Hypothalamus (tissue), 51 donors: Measurements from ENCODE around the gene TRHDE.

Experiments used
- DNase-seq, 51 donors: peaks; one replicate each; lab custom pipeline; 2025; lab: John Stamatoyannopoulos, UW

Gene TRHDE

DNA sequence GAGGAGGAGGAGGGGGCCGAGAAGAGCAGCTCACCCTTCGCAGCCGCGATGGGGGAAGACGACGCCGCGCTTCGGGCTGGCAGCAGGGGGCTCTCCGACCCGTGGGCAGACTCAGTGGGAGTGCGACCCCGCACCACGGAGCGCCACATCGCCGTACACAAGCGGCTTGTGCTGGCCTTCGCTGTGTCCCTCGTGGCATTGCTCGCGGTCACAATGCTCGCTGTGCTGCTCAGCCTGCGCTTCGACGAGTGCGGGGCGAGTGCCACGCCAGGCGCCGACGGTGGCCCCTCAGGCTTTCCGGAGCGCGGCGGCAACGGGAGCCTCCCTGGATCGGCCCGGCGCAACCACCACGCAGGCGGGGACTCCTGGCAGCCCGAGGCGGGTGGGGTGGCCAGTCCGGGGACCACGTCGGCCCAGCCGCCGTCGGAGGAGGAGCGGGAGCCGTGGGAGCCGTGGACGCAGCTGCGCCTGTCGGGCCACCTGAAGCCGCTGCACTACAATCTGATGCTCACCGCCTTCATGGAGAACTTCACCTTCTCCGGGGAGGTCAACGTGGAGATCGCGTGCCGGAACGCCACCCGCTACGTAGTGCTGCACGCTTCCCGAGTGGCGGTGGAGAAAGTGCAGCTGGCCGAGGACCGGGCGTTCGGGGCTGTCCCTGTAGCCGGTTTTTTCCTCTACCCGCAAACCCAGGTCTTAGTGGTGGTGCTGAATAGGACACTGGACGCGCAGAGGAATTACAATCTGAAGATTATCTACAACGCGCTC is 745 bp downstream of the TRHDE start:
- peak in 9 of 51 donors; percentile 9 to 42 (median 24) for DNase-seq

DNA sequence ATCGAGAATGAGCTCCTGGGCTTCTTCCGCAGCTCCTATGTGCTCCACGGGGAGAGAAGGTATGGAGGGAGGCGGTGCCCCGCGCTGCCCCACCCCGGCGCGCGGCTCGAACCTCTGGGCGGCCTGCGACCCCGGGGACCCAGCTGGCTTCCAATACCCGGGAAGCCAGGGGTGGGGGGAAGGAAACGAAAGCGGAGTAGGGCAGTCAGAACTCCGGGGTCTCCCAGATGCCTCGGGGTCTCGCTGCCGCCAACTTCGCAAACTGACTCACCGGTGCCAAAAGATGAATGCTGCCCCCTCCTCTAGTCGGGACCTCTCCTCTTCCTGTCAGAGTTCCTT is 1.3 kb downstream of the TRHDE start:
- no peak for DNase-seq

DNA sequence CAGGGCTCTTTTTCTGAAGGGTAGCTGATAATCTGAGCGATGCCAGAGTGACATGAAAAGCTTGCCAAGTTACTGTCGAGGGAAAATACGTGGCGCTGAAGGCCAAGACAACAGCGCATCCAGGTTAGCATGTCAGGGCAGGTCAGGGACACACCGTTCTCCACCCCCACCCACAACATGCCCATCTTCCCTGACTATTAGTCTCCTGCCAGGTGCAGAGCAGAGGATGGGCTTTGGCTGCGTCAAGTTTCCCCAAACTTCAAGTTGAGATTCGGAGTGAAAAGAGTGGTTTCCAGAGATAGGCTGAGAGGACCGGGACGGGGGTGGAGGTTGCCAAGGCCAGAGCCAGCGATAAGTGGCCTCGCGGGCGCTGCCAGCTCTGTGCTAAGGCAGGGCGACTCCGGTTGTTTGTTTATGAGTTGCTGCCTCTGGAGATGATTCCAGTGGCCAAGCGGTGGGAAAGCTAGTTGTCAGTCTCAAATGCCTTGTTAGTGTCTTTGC is 1.7 kb downstream of the TRHDE start:
- DNase-seq, result peak in 5 of 51 donors; percentile 1 to 20 (median 11)

DNA sequence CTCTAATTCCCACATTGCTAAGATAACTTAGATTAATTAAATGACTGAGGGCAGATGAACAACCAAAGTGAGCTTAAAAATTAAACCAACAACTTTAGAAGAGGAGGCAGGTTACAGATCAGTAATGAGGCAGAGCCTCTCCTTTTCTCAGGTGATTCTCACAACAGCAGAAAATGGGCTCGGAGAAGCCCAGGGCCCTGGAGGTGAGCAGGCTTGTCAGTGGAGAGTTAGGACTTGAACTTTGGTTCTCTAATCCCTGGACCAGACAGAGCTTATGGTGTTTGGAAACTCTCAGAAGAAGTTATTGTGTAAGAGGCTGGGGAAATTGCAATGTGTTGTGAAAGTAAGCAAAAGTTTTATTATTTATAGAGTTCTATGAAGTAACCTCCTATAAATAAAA is 2.8 kb downstream of the TRHDE start:
- DNase-seq, result no peak

DNA sequence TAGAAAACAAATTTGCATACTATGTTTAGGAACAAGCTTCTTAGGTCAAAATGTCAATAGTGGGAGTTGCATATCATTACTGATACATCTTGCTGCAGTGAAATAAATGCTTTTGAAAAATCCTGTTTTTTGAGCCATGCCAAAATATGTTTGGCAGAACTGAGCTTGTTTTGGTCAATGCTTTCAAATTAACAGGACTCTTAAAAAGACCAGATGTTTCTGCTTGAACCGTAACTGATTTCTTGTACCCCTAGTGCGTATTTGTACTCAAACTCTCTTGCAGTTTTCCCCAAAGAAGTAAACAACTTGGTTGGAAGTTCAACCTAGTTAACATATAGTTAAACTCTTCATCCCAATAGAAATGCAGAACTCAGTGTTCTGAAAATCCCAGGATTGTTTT is 3.4 kb downstream of the TRHDE start:
- no peak for DNase-seq

DNA sequence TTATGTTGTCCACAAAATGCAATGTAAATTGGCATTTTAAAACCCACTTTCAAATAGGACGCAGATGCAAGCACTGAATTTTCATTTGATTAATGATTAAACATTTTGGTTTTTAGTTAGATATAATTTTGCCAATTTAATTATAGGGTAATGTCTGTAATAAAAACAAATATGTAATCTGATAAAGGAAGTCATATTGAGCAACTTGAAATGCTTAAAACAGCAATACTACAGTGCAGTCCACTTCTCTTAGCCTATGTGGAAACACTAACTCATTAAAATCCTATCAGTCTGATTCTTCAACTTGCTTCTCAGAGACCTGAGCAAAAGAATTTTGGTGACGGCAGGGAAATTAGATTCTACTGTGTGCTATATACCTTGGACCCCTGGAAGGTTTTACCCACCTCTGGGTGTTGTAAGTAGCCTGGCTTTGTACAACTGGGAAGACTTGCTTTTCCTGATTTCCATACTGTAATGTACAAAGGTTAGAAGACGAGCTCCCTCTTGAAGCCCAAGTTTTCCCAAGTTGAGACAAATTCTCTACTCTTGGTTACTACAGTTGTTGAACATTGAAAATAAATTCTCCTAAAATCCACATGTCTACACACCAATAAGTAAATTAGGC is 4.1 kb downstream of the TRHDE start:
- DNase-seq, result no peak

DNA sequence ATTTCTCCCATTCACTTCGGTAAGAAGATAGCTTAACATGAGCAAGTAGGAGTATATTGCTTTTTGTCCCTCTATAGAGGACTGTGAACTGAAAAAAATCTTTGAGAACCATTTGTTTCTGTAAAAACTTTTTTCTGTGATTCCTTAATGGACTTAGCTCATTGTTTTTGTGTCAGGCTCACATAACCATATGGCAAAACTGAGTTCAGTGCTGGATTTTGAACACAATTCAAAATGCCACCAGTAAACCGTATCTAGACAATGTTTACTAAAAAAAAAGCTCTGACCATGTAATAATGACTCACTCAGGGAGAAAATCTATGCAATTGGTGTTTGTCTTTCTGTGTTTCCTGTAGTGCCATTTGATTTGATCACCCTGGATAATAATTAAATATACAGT is 5.2 kb downstream of the TRHDE start:
- DNase-seq, result no peak

DNA sequence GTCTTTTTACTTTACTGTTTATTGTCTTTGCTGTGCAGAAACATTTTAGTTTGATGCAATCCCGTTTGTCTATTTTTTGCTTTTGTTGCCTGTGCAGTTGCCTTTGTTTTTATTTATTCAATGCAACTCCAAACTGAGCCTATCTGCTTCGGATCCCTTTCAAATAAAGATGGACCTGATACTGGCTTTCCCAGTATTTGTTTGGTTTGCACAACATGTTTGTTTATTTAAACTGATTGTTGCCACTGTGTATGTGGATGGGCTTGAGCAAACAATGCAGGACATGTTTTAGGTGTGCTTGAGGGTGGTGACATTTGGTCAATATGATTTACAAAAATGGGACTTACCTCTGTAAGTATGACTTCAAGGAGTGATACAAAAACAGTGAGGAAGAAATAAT is 6.7 kb downstream of the TRHDE start:
- DNase-seq, result no peak

DNA sequence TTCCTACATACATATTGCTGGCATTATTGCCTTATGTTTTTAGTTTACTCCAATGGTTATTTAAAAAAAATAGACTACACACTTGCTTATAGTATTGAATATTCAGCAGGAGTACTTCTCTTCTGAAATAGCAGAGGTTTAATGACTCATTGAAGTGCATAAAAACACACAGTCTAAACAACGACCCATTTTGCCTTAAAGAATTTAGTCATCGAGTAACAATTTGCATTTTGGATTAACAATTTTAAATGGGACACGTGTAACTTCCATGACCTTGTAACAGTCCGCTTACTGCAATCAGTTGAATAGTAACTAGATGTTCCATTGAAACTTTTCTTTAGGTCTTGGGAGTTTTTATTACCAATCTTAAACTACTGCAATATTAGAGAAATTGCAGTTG is 9.0 kb downstream of the TRHDE start:
- no peak for DNase-seq

DNA sequence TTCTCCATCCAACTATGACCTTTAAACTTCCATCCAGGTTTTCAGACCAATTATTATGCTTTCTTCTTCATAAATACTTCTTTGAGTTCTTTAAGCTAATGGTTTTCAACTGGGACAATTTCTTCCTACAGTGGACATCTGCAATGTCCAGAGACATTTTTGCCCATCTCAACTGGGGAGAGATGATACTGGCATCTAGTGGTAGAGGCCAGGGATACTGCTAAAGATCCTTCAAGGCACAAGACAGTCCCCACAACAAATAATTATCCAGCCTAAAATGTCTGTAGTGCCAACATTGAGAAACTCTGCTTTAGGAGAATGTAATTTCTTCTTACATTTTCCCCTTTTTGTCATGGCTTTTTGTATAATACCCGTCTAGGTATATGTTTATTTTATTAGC is 10.6 kb downstream of the TRHDE start:
- peak in 5 of 51 donors; percentile 5 to 28 (median 9) for DNase-seq

DNA sequence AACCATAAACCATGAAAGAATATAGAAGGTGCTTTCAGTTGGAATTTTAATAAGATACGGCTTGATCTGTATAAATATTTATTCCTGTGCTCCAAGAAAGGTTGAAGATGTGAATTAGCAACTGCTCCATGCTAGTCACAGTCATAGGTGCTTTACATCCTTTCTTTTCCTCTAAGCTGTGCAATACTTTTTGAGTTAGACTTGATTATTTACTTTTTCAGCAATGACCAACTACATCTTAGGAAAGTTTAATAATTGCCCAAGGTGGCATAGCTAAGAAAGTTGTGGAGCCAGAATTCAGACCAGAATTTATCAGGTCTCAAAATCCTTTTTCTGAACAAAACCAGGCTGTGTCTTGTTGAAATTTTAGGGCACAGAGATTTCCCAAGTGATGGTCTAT is 13.7 kb downstream of the TRHDE start:
- DNase-seq, result no peak

DNA sequence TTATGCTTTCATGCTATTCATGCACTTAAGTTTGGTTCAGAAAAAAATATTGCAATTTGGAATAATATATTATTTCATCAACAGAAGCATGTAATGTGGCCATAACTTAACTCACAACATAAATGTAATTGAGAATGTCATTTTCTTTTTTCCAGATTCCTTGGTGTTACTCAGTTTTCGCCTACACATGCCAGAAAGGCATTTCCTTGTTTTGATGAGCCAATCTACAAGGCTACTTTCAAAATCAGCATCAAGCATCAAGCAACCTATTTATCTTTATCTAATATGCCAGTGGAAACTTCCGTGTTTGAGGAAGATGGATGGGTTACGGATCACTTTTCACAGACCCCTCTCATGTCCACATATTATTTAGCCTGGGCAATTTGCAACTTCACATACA is 14.4 kb downstream of the TRHDE start:
- DNase-seq, result no peak

DNA sequence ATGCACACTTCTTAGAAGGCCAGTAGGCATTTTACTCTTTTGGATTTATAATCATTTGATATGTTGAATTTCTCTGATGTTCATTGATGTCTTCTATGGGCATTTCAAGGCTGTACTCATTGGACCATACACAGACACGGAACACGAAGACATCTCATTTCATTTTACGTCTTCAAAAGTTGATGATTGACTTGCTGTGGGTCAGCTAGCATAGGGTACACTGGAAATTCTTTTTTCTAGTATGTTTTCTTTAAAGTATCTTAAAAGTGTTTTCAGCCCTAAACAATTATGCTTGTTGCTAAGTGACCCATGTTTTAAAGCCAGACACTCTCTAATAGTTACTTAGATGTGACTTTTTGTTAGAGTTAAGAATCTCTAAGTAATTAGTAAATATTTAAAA is 16.3 kb downstream of the TRHDE start:
- DNase-seq, result no peak

DNA sequence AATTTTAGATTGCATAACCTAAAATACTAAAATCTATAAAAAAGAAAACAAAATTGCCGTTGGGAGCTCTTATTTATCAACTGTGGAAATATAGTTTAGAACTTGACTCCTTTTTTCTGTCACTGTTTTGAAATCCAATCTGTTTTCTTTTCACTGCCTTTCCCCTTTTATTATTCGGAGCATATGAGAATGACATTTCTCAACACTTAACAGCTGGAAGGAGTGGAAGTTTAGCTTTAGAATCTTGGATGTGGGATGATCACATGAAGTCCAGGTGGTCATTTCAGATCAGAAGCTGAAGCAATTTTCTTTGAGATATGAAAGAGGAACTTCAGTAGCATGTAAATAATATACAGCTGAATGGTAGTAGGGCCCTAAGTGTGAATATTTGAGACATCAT is 16.7 kb downstream of the TRHDE start:
- no peak for DNase-seq

DNA sequence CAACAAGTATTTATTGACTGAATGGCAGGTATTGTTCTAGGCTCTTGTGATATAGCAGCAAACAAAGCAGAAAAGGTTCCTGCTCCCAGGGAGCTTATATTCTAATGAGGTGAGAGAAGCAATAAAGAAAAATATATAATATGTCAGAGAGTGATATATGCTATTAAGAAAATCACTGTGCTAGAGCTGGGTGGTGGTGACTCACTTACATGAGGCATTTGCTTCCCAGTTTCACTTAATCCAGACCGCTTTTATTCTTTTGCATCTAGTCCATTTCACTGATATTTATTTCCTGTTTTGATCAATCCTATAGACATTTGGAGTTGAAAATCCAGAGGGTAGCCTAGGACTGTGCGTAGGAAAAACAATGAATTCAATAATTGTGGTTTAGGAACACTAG is 17.5 kb downstream of the TRHDE start:
- no peak for DNase-seq

DNA sequence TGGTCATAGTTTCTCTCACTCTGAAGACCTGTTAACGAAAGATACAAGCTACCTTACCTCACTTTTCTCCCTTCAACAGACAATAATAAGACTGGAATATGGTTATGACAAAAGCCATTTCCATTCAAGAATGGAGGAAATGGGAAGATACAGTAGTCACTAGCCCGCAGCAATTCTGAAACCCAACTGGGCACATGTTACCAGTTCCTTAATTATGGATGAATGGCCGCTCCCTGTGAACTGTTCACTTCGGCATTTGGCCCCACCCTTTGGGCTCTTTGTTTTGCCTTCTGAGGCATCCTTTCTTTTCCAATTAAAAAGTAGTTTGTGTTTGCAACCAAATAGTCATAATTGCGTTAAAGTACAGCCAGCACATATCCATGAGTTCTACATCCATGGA is 19.0 kb downstream of the TRHDE start:
- no peak for DNase-seq

DNA sequence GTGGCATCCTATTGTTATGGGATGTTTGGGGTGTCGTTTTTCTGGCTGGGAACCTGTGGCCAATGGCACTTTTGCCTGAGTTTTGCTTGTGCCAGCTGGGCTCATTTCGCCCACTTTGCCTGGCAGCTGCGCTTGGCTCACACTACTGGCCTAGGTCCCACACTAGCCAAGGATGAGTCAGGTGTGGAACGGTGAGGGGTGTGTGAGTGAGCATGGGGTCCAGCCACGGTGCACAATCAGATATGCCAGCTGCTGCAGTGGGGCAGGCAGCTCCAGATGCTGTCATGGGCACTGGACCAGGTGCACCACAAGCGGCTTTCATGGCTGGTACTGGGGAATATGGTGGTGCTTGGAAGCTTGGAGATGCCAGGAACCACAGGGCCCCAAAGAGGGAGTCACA is 21.5 kb downstream of the TRHDE start:
- no peak for DNase-seq

DNA sequence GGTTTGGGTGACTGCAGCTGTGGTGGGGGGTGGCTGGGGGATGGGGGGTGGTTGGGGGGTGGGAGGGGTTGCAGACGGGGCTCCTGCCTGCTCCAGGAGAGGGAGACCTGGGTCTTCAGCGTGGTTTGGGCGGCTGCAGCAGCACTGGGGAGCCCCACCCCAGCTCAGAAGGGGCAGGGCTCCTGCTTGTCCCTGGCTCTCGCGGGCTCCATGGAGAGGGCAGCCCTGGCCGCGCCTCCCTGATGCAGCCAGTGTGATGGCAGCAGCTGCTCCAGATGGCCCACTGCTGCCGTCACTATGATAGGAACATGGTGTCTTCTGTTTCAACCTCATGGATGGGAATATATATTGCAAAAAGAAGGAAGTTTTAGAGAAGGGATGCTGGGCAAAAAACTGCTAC is 22.9 kb downstream of the TRHDE start:
- no peak for DNase-seq

DNA sequence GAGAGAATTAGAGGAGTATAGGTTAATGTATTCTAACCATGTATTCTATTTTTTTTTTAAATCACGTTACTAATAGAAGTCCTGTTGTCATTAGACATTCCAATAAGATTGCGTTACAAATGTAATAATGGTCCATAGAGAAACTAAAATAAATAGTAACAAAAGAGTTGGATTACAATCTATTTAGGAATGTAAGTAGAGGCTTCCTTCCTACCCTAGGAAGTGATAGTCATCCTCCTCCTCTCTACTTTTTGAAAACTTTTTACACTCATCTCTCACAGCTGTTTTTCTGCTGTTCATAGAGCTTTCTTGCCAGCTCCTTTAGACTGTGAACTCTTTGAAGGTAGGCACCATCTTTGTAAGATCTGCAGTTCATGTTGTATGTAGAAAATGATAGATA is 23.6 kb downstream of the TRHDE start:
- DNase-seq, result no peak

DNA sequence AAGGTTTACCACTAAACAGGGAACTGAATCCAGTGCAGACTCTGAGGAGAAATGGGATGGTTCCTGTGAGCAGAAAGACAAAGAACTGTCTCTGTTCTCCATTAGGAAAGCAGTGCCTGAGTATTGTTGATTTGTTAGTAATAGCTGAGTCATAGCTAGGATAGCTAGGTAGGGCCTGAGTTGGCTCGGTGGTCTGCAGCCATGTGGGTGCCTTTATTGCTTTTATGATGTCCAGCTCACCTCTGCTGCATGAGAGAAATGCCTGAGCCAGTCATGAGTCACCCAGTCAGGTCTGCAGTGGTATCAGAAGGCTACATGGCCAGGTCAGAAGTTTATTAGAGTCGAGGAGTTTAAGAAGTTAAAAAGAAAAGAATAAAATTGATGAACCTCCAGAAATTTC is 24.2 kb downstream of the TRHDE start:
- DNase-seq, result no peak

DNA sequence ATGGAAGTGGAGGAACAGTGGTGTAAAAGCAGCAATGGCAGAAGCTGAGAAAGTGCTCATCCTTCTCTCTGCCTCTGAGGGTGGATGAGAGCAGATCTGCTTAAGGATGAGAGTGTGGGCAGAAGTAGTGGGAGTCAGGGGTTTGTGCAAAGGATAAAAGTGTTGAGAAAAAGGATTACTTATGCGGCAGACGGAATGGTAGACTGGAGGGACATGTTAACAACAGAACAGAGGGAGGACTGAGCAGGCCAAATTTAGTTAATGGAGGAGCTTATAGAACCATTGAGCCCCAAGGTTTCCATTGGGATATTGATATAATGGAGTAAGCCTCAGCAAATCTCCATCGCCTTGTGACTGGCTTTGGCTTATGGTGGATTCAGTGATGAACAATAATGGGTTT is 25.5 kb downstream of the TRHDE start:
- DNase-seq, result no peak

DNA sequence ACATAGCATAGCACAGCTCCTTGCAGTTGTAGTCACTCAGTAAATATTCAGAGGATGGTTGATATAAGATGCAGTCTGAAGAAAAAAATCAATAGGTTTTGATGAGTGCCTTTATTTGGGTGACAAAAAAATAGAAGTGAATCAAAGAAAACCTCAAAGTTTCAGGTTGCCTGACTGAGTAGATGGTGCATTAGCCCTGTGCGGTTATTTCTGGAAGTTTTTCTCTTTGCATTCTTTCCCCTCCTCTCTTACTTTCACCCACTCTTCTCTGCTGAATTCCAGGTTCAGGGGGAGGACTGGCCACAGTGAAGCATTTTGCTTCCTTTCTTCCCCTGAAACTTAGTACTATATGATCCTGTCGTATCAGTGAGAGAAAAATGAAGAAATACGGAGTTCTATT is 28.6 kb downstream of the TRHDE start:
- DNase-seq, result no peak

DNA sequence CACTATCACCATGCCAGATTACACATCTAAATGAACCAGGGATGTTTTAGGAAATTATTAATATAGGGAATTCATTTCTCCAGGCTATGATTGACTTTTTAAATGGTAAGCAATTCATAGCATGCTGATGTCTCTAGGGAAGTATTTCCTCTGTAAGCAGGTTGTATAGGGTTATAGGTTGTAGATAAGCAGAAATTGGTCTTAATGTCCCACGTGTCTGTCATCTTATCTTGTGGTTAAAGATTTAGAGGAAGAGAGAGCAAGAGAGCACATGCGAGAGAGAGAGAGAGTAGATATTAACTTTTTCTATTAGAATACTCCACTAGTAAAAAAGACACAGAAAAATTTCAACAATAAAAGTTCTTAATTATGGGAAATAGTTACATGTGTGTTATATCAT is 32.6 kb downstream of the TRHDE start:
- no peak for DNase-seq
